GM18519 (cell line): Measurements from ENCODE around the gene FAM53B.

ENCODE experiments used
- ATAC-seq: cut with Tn5 transposase; IDR thresholded peaks from one replicate; pipeline ENCODE4 v1.9.1; 2021; ENCODE audit warnings: mild to moderate bottlenecking, moderate library complexity; ENCODE audit not compliant: unreplicated experiment, low FRiP score

Gene FAM53B

GRCh38 chr10:124712704-124713407 lies 31.3 kb downstream of the FAM53B start:
- ATAC-seq = no peak

- ATAC-seq = no peak
Measured at GRCh38 chr10:124711145-124711544, 33.0 kb downstream of the FAM53B start.

- no peak for ATAC-seq
Measured at GRCh38 chr10:124710266-124710881, 33.8 kb downstream of the FAM53B start.

GRCh38 chr10:124709861-124710260 lies 34.3 kb downstream of the FAM53B start:
- ATAC-seq = no peak

GRCh38 chr10:124708922-124709520 lies 35.2 kb downstream of the FAM53B start:
- no peak for ATAC-seq

- ATAC-seq = no peak
Measured at GRCh38 chr10:124708246-124708779, 35.9 kb downstream of the FAM53B start.

- ATAC-seq = no peak
Measured at GRCh38 chr10:124707551-124707950, 36.6 kb downstream of the FAM53B start.

- no peak for ATAC-seq
Measured at GRCh38 chr10:124707144-124707467, 37.1 kb downstream of the FAM53B start.

- ATAC-seq = no peak
Measured at GRCh38 chr10:124706462-124707143, 37.6 kb downstream of the FAM53B start.

GRCh38 chr10:124705817-124706461 lies 38.2 kb downstream of the FAM53B start:
- no peak for ATAC-seq

GRCh38 chr10:124705381-124705740 lies 38.8 kb downstream of the FAM53B start:
- ATAC-seq = no peak

GRCh38 chr10:124704428-124705380 lies 39.5 kb downstream of the FAM53B start:
- no peak for ATAC-seq

GRCh38 chr10:124703778-124704427 lies 40.3 kb downstream of the FAM53B start:
- ATAC-seq = no peak

GRCh38 chr10:124703372-124703771 lies 40.8 kb downstream of the FAM53B start:
- no peak for ATAC-seq

GRCh38 chr10:124701881-124702656 lies 42.1 kb downstream of the FAM53B start:
- ATAC-seq = no peak

GRCh38 chr10:124701435-124701834 lies 42.7 kb downstream of the FAM53B start:
- no peak for ATAC-seq

GRCh38 chr10:124701038-124701365 lies 43.2 kb downstream of the FAM53B start:
- no peak for ATAC-seq

GRCh38 chr10:124700293-124701037 lies 43.7 kb downstream of the FAM53B start:
- ATAC-seq = no peak
